Measurements from ENCODE around the gene CLCC1. TPM values are rescaled to one million over a fixed set of nuclear protein-coding genes. Genes with fewer than 3 reads are reported as not detected.
A peak's percentile ranks its signal among the peaks of the same experiment; 100 is the strongest.
"Not testable (repeated sequence)": the region's sequence is repeated elsewhere in the genome, so short reads cannot be mapped to it uniquely, and the experiment has no call there.

CLCC1 gene, protein sequence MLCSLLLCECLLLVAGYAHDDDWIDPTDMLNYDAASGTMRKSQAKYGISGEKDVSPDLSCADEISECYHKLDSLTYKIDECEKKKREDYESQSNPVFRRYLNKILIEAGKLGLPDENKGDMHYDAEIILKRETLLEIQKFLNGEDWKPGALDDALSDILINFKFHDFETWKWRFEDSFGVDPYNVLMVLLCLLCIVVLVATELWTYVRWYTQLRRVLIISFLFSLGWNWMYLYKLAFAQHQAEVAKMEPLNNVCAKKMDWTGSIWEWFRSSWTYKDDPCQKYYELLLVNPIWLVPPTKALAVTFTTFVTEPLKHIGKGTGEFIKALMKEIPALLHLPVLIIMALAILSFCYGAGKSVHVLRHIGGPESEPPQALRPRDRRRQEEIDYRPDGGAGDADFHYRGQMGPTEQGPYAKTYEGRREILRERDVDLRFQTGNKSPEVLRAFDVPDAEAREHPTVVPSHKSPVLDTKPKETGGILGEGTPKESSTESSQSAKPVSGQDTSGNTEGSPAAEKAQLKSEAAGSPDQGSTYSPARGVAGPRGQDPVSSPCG
- total RNA-seq (19.7 TPM), polyA plus RNA-seq (10 to 100 TPM; 12.3 to 15.4 (median 13.4) TPM)

DNA sequence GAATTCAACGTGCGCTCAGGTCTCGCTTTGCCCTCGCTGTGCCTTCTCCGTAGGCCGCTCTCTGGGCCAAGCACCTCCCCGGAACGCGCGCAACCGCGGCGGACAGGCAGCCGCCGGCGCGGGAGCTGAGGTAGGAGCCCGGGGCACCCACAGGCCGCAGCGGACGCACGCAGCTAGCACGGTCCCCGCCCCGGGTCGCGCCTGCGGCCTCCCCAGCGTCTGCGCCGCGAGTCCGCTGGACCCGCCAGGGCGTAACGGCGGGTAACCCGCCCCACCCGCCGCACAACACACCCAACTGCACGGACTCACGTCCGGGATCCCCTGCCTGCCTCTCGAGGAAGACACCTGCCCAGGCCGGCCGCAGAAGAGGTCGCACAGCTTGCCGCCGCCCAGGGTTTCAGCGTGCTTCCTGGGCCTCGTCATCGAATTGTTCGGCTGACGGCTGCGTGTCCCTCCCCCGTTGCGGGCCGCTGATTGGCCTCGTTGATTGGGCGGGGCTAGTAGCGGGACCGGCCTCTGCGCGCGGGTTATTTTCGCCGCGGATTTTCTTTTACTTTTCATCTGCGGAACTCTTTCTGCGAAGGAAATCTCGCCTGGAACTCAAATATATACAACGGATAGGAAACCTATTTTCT is at the start of gene CLCC1:
Gene CLCC1 (minus strand): TSS at position 433 of the 635 bp plus-strand sequence. CDS start 13,047 bp downstream, outside the sequence.
- Mint-ChIP-seq H3K9me3 (no peaks in the 10 kb centered on the region), H3K27ac (peak within 1 kb of the TSS; percentile 94 to 97 (median 97)), H3K4me3 (peak within 1 kb of the TSS; percentile 89 to 99 (median 92)), H3K36me3 (peaks cover 16% of the 10 kb centered on the region), H3K27me3 (no peaks in the 10 kb centered on the region), H3K4me1 (peaks cover 17 to 48% (median 31%) of the 10 kb centered on the region in 4 donors)
- DNase-seq (peak; percentile 92 to 98 (median 94)), ATAC-seq (ENCODE audit: low read depth in 2 of 2) (peak; percentile 95 to 96)
- H3K36me3 ChIP-seq (ENCODE audit: control insufficient read depth, insufficient read depth, low read length), result no peaks in the 10 kb centered on the region
- peaks cover 22% of the 10 kb centered on the region for H3K4me1 ChIP-seq (ENCODE audit: control insufficient read depth, insufficient read depth, low read length, poor library complexity, severe bottlenecking)
- H3K27ac ChIP-seq (ENCODE audit: insufficient read depth, low read length, poor library complexity, severe bottlenecking), result peak within 1 kb of the TSS; percentile 93
- peak within 1 kb of the TSS; percentile 92 for H3K4me3 ChIP-seq (ENCODE audit: low read depth, low read length)
- H3K27me3 ChIP-seq (ENCODE audit: control insufficient read depth, insufficient read depth, low read length), result no peaks in the 10 kb centered on the region
- no peaks in the 10 kb centered on the region for H3K9me3 ChIP-seq (ENCODE audit: control insufficient read depth in 2 of 2, low read length in 2 of 2)

DNA sequence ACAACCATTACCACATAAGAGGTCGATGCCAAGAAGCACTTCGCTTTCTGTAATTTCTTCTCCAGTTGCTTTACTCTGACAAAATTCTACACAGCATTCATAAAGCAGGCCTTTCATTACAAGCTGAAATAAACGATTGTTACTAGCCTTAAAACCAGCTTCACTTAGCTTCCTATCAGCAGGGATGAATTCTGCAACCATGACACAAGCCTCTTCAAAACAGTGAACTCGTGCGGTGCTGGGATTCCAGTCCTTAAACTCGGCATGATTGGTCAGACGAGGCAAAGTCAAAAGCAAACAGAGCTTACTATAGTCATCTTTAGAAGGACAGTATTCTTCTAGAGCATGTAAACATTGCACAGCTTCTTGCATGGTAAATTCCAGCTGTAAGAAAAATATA is 48.1 kb upstream of the CLCC1 start:
- ATAC-seq (ENCODE audit: low read depth in 2 of 2) (no peak), DNase-seq (no peak)
- Mint-ChIP-seq H3K27me3 (no peaks in the 10 kb centered on the region), H3K9me3 (peaks cover 0 to under 1% (median 0%) of the 10 kb centered on the region in 7 donors), H3K27ac (no peak overlapping the region), H3K4me1 (no peaks in the 10 kb centered on the region), H3K4me3 (no peak overlapping the region), H3K36me3 (peaks cover 20% of the 10 kb centered on the region)
- H3K27me3 ChIP-seq (ENCODE audit: control insufficient read depth, insufficient read depth, low read length), result no peaks in the 10 kb centered on the region
- H3K36me3 ChIP-seq (ENCODE audit: control insufficient read depth, insufficient read depth, low read length), result peaks cover 33% of the 10 kb centered on the region
- H3K4me1 ChIP-seq (ENCODE audit: control insufficient read depth, insufficient read depth, low read length, poor library complexity, severe bottlenecking), result no peaks in the 10 kb centered on the region
- no peaks in the 10 kb centered on the region for H3K9me3 ChIP-seq (ENCODE audit: control insufficient read depth in 2 of 2, low read length in 2 of 2)
- H3K27ac ChIP-seq (ENCODE audit: insufficient read depth, low read length, poor library complexity, severe bottlenecking), result no peak overlapping the region
- no peak overlapping the region for H3K4me3 ChIP-seq (ENCODE audit: low read depth, low read length)

DNA sequence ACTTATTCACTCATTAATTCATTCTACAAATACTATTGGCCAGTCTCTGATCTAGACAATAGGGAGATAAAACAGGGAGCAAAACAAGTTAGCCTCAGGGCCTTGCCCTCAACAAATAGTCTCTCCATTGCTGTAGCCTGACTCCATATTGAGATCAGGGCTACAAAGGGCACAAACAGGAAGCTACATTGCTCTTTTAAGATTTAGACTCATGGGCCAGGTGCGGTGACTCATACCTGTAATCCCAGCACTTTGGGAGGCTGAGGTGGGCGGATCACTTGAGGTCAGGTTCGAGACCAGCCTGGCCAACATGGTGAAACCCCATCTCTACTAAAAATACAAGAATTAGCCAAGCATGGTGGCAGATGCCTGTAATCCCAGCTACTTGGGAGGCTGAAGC is 33.3 kb upstream of the CLCC1 start:
- peaks cover 6 to 12% of the 10 kb centered on the region in 2 experiments for H3K9me3 ChIP-seq (ENCODE audit: control insufficient read depth in 2 of 2, low read length in 2 of 2)
- H3K27me3 Mint-ChIP-seq; H3K4me3 ChIP-seq (ENCODE audit: low read depth, low read length); H3K27me3 ChIP-seq (ENCODE audit: control insufficient read depth, insufficient read depth, low read length); H3K27ac ChIP-seq (ENCODE audit: insufficient read depth, low read length, poor library complexity, severe bottlenecking); ATAC-seq (ENCODE audit: low read depth in 2 of 2); H3K4me1 Mint-ChIP-seq; H3K4me3 Mint-ChIP-seq; H3K4me1 ChIP-seq (ENCODE audit: control insufficient read depth, insufficient read depth, low read length, poor library complexity, severe bottlenecking); H3K27ac Mint-ChIP-seq: not testable (repeated sequence)
- peaks cover 0 to 10% (median 1%) of the 10 kb centered on the region in 7 donors for H3K9me3 Mint-ChIP-seq
- peak in 1 of 3 donors; percentile 47 for DNase-seq
- H3K36me3 ChIP-seq (ENCODE audit: control insufficient read depth, insufficient read depth, low read length), result peaks cover 35% of the 10 kb centered on the region
- H3K36me3 Mint-ChIP-seq, result peaks cover 40% of the 10 kb centered on the region

DNA sequence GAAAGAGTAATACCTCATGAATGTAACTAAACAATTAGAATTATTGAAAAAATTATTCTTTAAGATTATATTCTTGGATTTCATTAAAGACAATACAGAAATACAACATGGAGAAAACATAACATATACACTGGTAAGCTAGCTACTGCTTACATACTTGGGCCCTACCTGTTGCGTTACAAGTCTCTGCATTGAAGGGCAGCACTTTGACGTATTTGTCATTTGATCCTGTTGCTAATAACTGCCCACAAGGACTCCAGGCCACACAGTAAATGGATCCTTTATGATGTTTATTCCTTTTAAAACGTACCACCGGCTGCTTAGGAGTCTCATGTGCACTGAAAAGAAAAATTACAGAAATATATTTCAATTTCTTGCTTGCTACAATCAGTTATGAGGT is 19.8 kb upstream of the CLCC1 start:
- Histone ChIP-seq H3K27me3 (ENCODE audit: control insufficient read depth, insufficient read depth, low read length) (no peaks in the 10 kb centered on the region), H3K27ac (ENCODE audit: insufficient read depth, low read length, poor library complexity, severe bottlenecking) (no peak overlapping the region), H3K9me3 (ENCODE audit: control insufficient read depth in 2 of 2, low read length in 2 of 2) (no peaks in the 10 kb centered on the region), H3K4me3 (ENCODE audit: low read depth, low read length) (no peak overlapping the region), H3K4me1 (ENCODE audit: control insufficient read depth, insufficient read depth, low read length, poor library complexity, severe bottlenecking) (no peaks in the 10 kb centered on the region), H3K36me3 (ENCODE audit: control insufficient read depth, insufficient read depth, low read length) (peaks cover 21% of the 10 kb centered on the region)
- Mint-ChIP-seq H3K4me3 (no peak overlapping the region), H3K36me3 (peaks cover 41% of the 10 kb centered on the region), H3K4me1 (peaks cover 0 to 18% (median 2%) of the 10 kb centered on the region in 4 donors), H3K9me3 (peaks cover 0 to 2% (median 0%) of the 10 kb centered on the region in 7 donors), H3K27ac (no peak overlapping the region), H3K27me3 (no peaks in the 10 kb centered on the region)
- ATAC-seq (ENCODE audit: low read depth in 2 of 2) (no peak), DNase-seq (no peak)

DNA sequence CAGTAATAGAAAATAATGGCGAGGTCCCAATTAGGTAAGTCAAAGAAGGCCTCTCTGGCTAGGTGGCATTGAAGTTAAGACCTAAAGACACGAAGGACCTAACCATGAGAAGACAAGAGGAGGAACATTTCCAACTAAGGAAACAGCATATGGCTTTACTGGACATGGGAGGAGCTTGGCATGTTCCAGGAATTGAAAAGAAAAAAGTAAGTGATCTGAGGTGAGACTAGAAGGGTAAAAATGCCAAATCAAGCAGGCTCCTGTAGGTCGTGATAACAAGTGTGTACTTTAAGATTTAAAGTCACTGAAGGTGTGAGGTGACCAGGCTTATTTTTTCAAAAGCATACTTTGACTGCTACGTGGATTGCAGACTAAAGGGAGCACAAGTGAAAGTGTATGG is 13.4 kb upstream of the CLCC1 start:
- H3K36me3 ChIP-seq (ENCODE audit: control insufficient read depth, insufficient read depth, low read length), result peaks cover 16% of the 10 kb centered on the region
- H3K4me1 Mint-ChIP-seq, result peaks cover 0 to 21% (median 0%) of the 10 kb centered on the region in 4 donors
- H3K36me3 Mint-ChIP-seq, result peaks cover 51% of the 10 kb centered on the region

DNA sequence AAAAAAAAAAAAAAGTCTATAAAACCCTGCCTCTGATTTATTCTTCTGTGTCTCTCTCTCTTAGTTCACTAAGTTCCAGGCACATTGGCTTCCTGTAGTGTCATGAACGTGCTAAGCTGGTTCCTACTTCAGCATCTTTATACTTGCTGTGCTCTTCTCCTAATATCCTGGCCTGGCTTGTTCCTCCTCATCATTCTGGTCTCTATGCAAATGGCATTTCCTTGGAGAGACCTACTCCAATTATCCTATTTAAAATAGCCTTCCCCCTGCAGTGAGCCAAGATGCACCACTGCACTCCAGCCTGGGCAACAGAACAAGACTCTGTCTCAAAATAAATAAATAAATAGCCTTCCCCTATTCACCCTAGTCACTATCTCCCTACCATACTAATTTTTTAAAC is 9.7 kb upstream of the CLCC1 start:
- H3K36me3 ChIP-seq (ENCODE audit: control insufficient read depth, insufficient read depth, low read length), result peaks cover 6% of the 10 kb centered on the region
- H3K4me1 ChIP-seq (ENCODE audit: control insufficient read depth, insufficient read depth, low read length, poor library complexity, severe bottlenecking), result no peaks in the 10 kb centered on the region
- H3K27ac ChIP-seq (ENCODE audit: insufficient read depth, low read length, poor library complexity, severe bottlenecking), result no peak overlapping the region
- no peaks in the 10 kb centered on the region for H3K27me3 ChIP-seq (ENCODE audit: control insufficient read depth, insufficient read depth, low read length)
- Mint-ChIP-seq H3K4me1 (peaks cover 0 to 11% (median 0%) of the 10 kb centered on the region in 4 donors), H3K4me3 (no peak overlapping the region), H3K36me3 (peaks cover 41% of the 10 kb centered on the region), H3K27ac (no peak overlapping the region), H3K9me3 (no peaks in the 10 kb centered on the region), H3K27me3 (no peaks in the 10 kb centered on the region)
- DNase-seq (no peak), ATAC-seq (ENCODE audit: low read depth in 2 of 2) (no peak)
- no peaks in the 10 kb centered on the region for H3K9me3 ChIP-seq (ENCODE audit: control insufficient read depth in 2 of 2, low read length in 2 of 2)
- H3K4me3 ChIP-seq (ENCODE audit: low read depth, low read length), result no peak overlapping the region

More for the DNA sequence above, 13.4 kb upstream of the CLCC1 start:
- Mint-ChIP-seq H3K9me3 (no peaks in the 10 kb centered on the region), H3K27me3 (no peaks in the 10 kb centered on the region), H3K4me3 (no peak overlapping the region), H3K27ac (no peak overlapping the region)
- no peaks in the 10 kb centered on the region for H3K9me3 ChIP-seq (ENCODE audit: control insufficient read depth in 2 of 2, low read length in 2 of 2)
- no peak for DNase-seq
- H3K4me3 ChIP-seq (ENCODE audit: low read depth, low read length), result no peak overlapping the region
- no peak overlapping the region for H3K27ac ChIP-seq (ENCODE audit: insufficient read depth, low read length, poor library complexity, severe bottlenecking)
- ATAC-seq (ENCODE audit: low read depth in 2 of 2), result no peak
- no peaks in the 10 kb centered on the region for H3K4me1 ChIP-seq (ENCODE audit: control insufficient read depth, insufficient read depth, low read length, poor library complexity, severe bottlenecking)
- no peaks in the 10 kb centered on the region for H3K27me3 ChIP-seq (ENCODE audit: control insufficient read depth, insufficient read depth, low read length)

DNA sequence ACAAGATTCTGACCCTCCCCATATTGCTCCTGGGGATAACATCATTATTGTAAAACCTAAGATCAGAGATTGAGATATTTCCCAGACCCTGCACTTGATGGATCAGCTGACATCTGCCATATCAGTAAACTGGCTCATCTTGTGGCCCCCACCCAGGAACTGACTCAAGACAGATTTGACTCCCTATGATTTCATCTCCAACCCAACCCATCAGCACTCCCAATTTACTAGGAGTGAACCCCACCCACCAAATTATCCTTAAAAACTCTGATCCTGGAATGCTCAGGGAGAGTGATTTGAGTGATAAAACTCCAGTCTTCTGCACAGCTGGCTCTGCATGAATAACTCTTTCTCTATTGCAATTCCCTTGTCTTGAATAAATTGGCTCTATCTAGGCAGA is 6.1 kb upstream of the CLCC1 start:
- no peak for ATAC-seq (ENCODE audit: low read depth in 2 of 2)
- no peaks in the 10 kb centered on the region for H3K27me3 Mint-ChIP-seq
- no peak for DNase-seq
- Histone ChIP-seq H3K36me3 (ENCODE audit: control insufficient read depth, insufficient read depth, low read length) (peaks cover under 1% of the 10 kb centered on the region), H3K27ac (ENCODE audit: insufficient read depth, low read length, poor library complexity, severe bottlenecking) (no peak overlapping the region), H3K27me3 (ENCODE audit: control insufficient read depth, insufficient read depth, low read length) (no peaks in the 10 kb centered on the region), H3K4me1 (ENCODE audit: control insufficient read depth, insufficient read depth, low read length, poor library complexity, severe bottlenecking) (no peaks in the 10 kb centered on the region), H3K4me3 (ENCODE audit: low read depth, low read length) (no peak overlapping the region), H3K9me3 (ENCODE audit: control insufficient read depth in 2 of 2, low read length in 2 of 2) (no peaks in the 10 kb centered on the region)
- peaks cover 28% of the 10 kb centered on the region for H3K36me3 Mint-ChIP-seq
- no peak overlapping the region for H3K4me3 Mint-ChIP-seq
- H3K4me1 Mint-ChIP-seq, result peaks cover 0 to 2% (median under 1%) of the 10 kb centered on the region in 4 donors
- no peaks in the 10 kb centered on the region for H3K9me3 Mint-ChIP-seq
- no peak overlapping the region for H3K27ac Mint-ChIP-seq
